ENCODE results near the gene DNAH8.

The DNAH8 gene

GRCh38 chr6:38827024-38827423, 111.9 kb downstream of the DNAH8 start:
- Histone ChIP-seq H3K9ac (ENCODE audit: low read length) (no peak overlapping the region), H3K4me3 (ENCODE audit: insufficient read depth, low read length, poor library complexity, severe bottlenecking) (no peak overlapping the region), H3K9me2 (replicated peaks; ENCODE audit: insufficient read depth, low read length) (no peaks in the 10 kb centered on the region), H3K36me3 (ENCODE audit: low read length) (no peaks in the 10 kb centered on the region), H3K27me3 (ENCODE audit: low read length) (0 out of 2 replicates have a peak, but pooled peaks cover 3% of the 10 kb centered on the region), H3F3A (ENCODE audit: insufficient read depth) (no peaks in the 10 kb centered on the region), H3K79me2 (ENCODE audit: insufficient read depth, low read length) (no peaks in the 10 kb centered on the region), H3K9me3 (ENCODE audit: insufficient read depth, low read length) (no peaks in the 10 kb centered on the region), H4K20me1 (ENCODE audit: low read depth, low read length) (no peaks in the 10 kb centered on the region), H3K4me2 (ENCODE audit: low read depth, low read length, poor library complexity, severe bottlenecking) (no peak overlapping the region), H3K27ac (ENCODE audit: low read depth, low read length) (no peak overlapping the region), H2AFZ (ENCODE audit: low read depth, low read length, severe bottlenecking) (no peak overlapping the region)
- no peak for TF ChIP-seq EZH2phosphoT487 (conservative IDR thresholded peaks at IDR 0.05; ENCODE audit: low read length)
- TF ChIP-seq CTCF (IDR thresholded peaks at IDR 0.05; ENCODE audit: insufficient read depth, low read length, poor library complexity, severe bottlenecking): no peak

- H3K79me2 ChIP-seq (ENCODE audit: insufficient read depth, low read length): no peaks in the 10 kb centered on the region
- H3K9me2 ChIP-seq (replicated peaks; ENCODE audit: insufficient read depth, low read length): no peaks in the 10 kb centered on the region
- no peaks in the 10 kb centered on the region for H3F3A ChIP-seq (ENCODE audit: insufficient read depth)
- 0 out of 2 replicates have a peak, but pooled peaks cover 3% of the 10 kb centered on the region for H3K27me3 ChIP-seq (ENCODE audit: low read length)
- no peaks in the 10 kb centered on the region for H3K36me3 ChIP-seq (ENCODE audit: low read length)
- H3K4me3 ChIP-seq (ENCODE audit: insufficient read depth, low read length, poor library complexity, severe bottlenecking): no peak overlapping the region
- H2AFZ ChIP-seq (ENCODE audit: low read depth, low read length, severe bottlenecking): no peak overlapping the region
- no peak overlapping the region for H3K9ac ChIP-seq (ENCODE audit: low read length)
- no peaks in the 10 kb centered on the region for H3K9me3 ChIP-seq (ENCODE audit: insufficient read depth, low read length)
- no peak overlapping the region for H3K27ac ChIP-seq (ENCODE audit: low read depth, low read length)
- no peak overlapping the region for H3K4me2 ChIP-seq (ENCODE audit: low read depth, low read length, poor library complexity, severe bottlenecking)
- TF ChIP-seq EZH2phosphoT487 (conservative IDR thresholded peaks at IDR 0.05; ENCODE audit: low read length) (no peak), CTCF (IDR thresholded peaks at IDR 0.05; ENCODE audit: insufficient read depth, low read length, poor library complexity, severe bottlenecking) (no peak)
- H4K20me1 ChIP-seq (ENCODE audit: low read depth, low read length): no peaks in the 10 kb centered on the region
These were observed 116.8 kb downstream of the DNAH8 start for GRCh38 chr6:38831865-38832264.

- no peak for TF ChIP-seq EZH2phosphoT487 (conservative IDR thresholded peaks at IDR 0.05; ENCODE audit: low read length)
- H3K9me2 ChIP-seq (replicated peaks; ENCODE audit: insufficient read depth, low read length): no peaks in the 10 kb centered on the region
These were observed 118.2 kb downstream of the DNAH8 start for GRCh38 chr6:38833320-38833719.

GRCh38 chr6:38836585-38836984, 121.5 kb downstream of the DNAH8 start:
- Histone ChIP-seq H2AFZ (ENCODE audit: low read depth, low read length, severe bottlenecking) (no peak overlapping the region), H3K36me3 (ENCODE audit: low read length) (0 out of 2 replicates have a peak, but pooled peaks cover 4% of the 10 kb centered on the region), H4K20me1 (ENCODE audit: low read depth, low read length) (no peaks in the 10 kb centered on the region), H3K4me3 (ENCODE audit: insufficient read depth, low read length, poor library complexity, severe bottlenecking) (no peak overlapping the region), H3K79me2 (ENCODE audit: insufficient read depth, low read length) (no peaks in the 10 kb centered on the region), H3F3A (ENCODE audit: insufficient read depth) (no peaks in the 10 kb centered on the region), H3K9ac (ENCODE audit: low read length) (no peak overlapping the region), H3K4me2 (ENCODE audit: low read depth, low read length, poor library complexity, severe bottlenecking) (no peak overlapping the region), H3K9me2 (replicated peaks; ENCODE audit: insufficient read depth, low read length) (no peaks in the 10 kb centered on the region), H3K27me3 (ENCODE audit: low read length) (no peaks in the 10 kb centered on the region), H3K27ac (ENCODE audit: low read depth, low read length) (no peak overlapping the region), H3K9me3 (ENCODE audit: insufficient read depth, low read length) (no peaks in the 10 kb centered on the region)
- TF ChIP-seq EZH2phosphoT487 (conservative IDR thresholded peaks at IDR 0.05; ENCODE audit: low read length) (no peak), CTCF (IDR thresholded peaks at IDR 0.05; ENCODE audit: insufficient read depth, low read length, poor library complexity, severe bottlenecking) (no peak)

More at GRCh38 chr6:38833320-38833719, 118.2 kb downstream of the DNAH8 start:
- no peak overlapping the region for H3K9ac ChIP-seq (ENCODE audit: low read length)
- H3K27ac ChIP-seq (ENCODE audit: low read depth, low read length): no peak overlapping the region
- 0 out of 2 replicates have a peak, but pooled peaks cover 3% of the 10 kb centered on the region for H3K27me3 ChIP-seq (ENCODE audit: low read length)
- no peaks in the 10 kb centered on the region for H3K79me2 ChIP-seq (ENCODE audit: insufficient read depth, low read length)
- no peaks in the 10 kb centered on the region for H3F3A ChIP-seq (ENCODE audit: insufficient read depth)
- H4K20me1 ChIP-seq (ENCODE audit: low read depth, low read length): no peaks in the 10 kb centered on the region
- H3K4me3 ChIP-seq (ENCODE audit: insufficient read depth, low read length, poor library complexity, severe bottlenecking): no peak overlapping the region
- H3K9me3 ChIP-seq (ENCODE audit: insufficient read depth, low read length): no peaks in the 10 kb centered on the region
- no peaks in the 10 kb centered on the region for H3K36me3 ChIP-seq (ENCODE audit: low read length)
- no peak overlapping the region for H3K4me2 ChIP-seq (ENCODE audit: low read depth, low read length, poor library complexity, severe bottlenecking)
- H2AFZ ChIP-seq (ENCODE audit: low read depth, low read length, severe bottlenecking): no peak overlapping the region

All from SU-DHL-6 (cell line).